ENCODE data around the gene TEP1. TPM values are rescaled to one million over a fixed set of nuclear protein-coding genes. Genes with fewer than 3 reads are reported as not detected.

Gene TEP1
- total and polyA plus RNA-seq, 2 of the 13 experiments (the other 11 are each of a cell fraction or from before 2014, with no cell fraction given): 11.0 to 12.8 TPM

DNA sequence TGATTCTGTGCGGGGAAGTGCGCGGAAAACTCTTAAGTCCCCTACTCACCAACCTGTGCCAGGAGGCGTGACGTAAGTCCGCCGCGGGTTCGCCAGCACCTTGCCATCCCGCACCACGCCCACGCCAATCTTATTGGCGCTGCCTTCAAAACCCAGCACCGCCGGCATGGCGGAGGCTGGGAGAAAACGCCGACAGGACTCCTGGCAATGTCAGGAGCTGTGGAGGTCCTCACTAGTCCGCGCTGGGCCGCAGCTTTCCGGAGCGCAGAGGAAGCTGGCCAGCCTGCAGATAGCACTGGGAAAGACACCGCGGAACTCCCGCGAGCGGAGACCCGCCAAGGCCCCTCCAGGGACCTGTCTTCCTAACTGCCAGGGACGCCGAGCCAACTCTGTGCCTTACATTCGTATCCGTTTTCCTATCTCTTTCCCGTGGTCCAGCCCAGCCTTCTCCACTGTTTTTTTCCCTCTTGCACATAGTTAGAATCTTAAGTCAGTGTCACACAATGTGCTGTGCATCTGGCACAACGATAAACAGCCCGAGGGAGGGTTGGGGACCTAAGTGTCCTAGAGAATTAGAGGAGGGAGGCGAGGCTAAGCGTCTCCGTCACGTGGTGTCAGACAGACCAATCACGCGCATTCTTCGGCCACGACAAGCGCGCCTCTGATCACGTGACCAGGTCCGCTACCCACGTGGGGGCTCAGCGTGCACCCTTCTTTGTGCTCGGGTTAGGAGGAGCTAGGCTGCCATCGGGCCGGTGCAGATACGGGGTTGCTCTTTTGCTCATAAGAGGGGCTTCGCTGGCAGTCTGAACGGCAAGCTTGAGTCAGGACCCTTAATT lies 41.4 kb upstream of the TEP1 start, which contains the start of the genes APEX1 and OSGEP (continued):
- TF ChIP-seq, protein P1, sequence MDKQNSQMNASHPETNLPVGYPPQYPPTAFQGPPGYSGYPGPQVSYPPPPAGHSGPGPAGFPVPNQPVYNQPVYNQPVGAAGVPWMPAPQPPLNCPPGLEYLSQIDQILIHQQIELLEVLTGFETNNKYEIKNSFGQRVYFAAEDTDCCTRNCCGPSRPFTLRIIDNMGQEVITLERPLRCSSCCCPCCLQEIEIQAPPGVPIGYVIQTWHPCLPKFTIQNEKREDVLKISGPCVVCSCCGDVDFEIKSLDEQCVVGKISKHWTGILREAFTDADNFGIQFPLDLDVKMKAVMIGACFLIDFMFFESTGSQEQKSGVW (CRISPR knock-in tag; IDR thresholded peaks at IDR 0.05; ENCODE audit: borderline replicate concordance): no peak
- TF ChIP-seq HNRNPL (IDR thresholded peaks at IDR 0.05; ENCODE audit: low read depth, low read length) (peak; percentile 79), ZNF24 (IDR thresholded peaks at IDR 0.05) (peak; percentile 51; the same call in 1 of the 2 replicates), HNF4A (CRISPR knock-in tag; IDR thresholded peaks at IDR 0.05) (no peak), TMF1 (CRISPR knock-in tag; IDR thresholded peaks at IDR 0.05; ENCODE audit: low read depth) (peak; percentile 52), ZNF274 (CRISPR knock-in tag; IDR thresholded peaks at IDR 0.05) (0 out of 2 replicates have a peak, but pooled peaks have one; percentile 37), YEATS2 (CRISPR knock-in tag; IDR thresholded peaks at IDR 0.05; ENCODE audit: borderline replicate concordance) (peak; percentile 98), ZNF317 (CRISPR knock-in tag; IDR thresholded peaks at IDR 0.05) (peak; percentile 67), ZNF124 (CRISPR knock-in tag; IDR thresholded peaks at IDR 0.05) (peak; percentile 70; the same call in 1 of the 2 replicates), ZNF333 (CRISPR knock-in tag; IDR thresholded peaks at IDR 0.05; ENCODE audit: borderline replicate concordance) (0 out of 2 replicates have a peak, but pooled peaks have one; percentile 79), RFX1 (IDR thresholded peaks at IDR 0.05) (no peak), SIN3B (IDR thresholded peaks at IDR 0.05; ENCODE audit: low read length) (peak; percentile 73; the same call in 1 of the 2 replicates)
- TF ChIP-seq, protein P2, sequence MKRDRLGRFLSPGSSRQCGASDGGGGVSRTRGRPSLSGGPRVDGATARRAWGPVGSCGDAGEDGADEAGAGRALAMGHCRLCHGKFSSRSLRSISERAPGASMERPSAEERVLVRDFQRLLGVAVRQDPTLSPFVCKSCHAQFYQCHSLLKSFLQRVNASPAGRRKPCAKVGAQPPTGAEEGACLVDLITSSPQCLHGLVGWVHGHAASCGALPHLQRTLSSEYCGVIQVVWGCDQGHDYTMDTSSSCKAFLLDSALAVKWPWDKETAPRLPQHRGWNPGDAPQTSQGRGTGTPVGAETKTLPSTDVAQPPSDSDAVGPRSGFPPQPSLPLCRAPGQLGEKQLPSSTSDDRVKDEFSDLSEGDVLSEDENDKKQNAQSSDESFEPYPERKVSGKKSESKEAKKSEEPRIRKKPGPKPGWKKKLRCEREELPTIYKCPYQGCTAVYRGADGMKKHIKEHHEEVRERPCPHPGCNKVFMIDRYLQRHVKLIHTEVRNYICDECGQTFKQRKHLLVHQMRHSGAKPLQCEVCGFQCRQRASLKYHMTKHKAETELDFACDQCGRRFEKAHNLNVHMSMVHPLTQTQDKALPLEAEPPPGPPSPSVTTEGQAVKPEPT (CRISPR knock-in tag; IDR thresholded peaks at IDR 0.05; ENCODE audit: low read depth): no peak
- TF ChIP-seq, protein P3, sequence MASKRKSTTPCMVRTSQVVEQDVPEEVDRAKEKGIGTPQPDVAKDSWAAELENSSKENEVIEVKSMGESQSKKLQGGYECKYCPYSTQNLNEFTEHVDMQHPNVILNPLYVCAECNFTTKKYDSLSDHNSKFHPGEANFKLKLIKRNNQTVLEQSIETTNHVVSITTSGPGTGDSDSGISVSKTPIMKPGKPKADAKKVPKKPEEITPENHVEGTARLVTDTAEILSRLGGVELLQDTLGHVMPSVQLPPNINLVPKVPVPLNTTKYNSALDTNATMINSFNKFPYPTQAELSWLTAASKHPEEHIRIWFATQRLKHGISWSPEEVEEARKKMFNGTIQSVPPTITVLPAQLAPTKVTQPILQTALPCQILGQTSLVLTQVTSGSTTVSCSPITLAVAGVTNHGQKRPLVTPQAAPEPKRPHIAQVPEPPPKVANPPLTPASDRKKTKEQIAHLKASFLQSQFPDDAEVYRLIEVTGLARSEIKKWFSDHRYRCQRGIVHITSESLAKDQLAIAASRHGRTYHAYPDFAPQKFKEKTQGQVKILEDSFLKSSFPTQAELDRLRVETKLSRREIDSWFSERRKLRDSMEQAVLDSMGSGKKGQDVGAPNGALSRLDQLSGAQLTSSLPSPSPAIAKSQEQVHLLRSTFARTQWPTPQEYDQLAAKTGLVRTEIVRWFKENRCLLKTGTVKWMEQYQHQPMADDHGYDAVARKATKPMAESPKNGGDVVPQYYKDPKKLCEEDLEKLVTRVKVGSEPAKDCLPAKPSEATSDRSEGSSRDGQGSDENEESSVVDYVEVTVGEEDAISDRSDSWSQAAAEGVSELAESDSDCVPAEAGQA (IDR thresholded peaks at IDR 0.05; ENCODE audit: low read depth): peak; percentile 61; the same call in 1 of the 2 replicates
- TF ChIP-seq, protein P3 (CRISPR knock-in tag; IDR thresholded peaks at IDR 0.05; ENCODE audit: borderline replicate concordance): no peak
- TF ChIP-seq, protein P4, sequence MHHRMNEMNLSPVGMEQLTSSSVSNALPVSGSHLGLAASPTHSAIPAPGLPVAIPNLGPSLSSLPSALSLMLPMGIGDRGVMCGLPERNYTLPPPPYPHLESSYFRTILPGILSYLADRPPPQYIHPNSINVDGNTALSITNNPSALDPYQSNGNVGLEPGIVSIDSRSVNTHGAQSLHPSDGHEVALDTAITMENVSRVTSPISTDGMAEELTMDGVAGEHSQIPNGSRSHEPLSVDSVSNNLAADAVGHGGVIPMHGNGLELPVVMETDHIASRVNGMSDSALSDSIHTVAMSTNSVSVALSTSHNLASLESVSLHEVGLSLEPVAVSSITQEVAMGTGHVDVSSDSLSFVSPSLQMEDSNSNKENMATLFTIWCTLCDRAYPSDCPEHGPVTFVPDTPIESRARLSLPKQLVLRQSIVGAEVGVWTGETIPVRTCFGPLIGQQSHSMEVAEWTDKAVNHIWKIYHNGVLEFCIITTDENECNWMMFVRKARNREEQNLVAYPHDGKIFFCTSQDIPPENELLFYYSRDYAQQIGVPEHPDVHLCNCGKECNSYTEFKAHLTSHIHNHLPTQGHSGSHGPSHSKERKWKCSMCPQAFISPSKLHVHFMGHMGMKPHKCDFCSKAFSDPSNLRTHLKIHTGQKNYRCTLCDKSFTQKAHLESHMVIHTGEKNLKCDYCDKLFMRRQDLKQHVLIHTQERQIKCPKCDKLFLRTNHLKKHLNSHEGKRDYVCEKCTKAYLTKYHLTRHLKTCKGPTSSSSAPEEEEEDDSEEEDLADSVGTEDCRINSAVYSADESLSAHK (CRISPR knock-in tag; IDR thresholded peaks at IDR 0.05; ENCODE audit: borderline replicate concordance): no peak; the same call in 1 of the 2 replicates
- TF ChIP-seq, protein P5, sequence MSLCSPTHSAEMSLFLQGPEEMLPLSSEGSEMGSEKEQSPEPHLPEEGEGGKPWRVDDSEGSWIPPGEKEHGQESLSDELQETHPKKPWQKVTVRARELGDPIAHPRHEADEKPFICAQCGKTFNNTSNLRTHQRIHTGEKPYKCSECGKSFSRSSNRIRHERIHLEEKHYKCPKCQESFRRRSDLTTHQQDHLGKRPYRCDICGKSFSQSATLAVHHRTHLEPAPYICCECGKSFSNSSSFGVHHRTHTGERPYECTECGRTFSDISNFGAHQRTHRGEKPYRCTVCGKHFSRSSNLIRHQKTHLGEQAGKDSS (CRISPR knock-in tag; IDR thresholded peaks at IDR 0.05; ENCODE audit: borderline replicate concordance, low read depth): peak; percentile 76; the same call in 1 of the 2 replicates
